SHP77 (cell line): ENCODE measurements around the gene KIF21B.
"Not testable (repeated sequence)": the region's sequence is repeated elsewhere in the genome, so short reads cannot be mapped to it uniquely, and the experiment has no call there.

ENCODE experiments used
- DNase-seq, 2 experiments: peaks; one replicate each; lab custom pipeline; 2025; lab: John Stamatoyannopoulos, UW

KIF21B gene

DNA sequence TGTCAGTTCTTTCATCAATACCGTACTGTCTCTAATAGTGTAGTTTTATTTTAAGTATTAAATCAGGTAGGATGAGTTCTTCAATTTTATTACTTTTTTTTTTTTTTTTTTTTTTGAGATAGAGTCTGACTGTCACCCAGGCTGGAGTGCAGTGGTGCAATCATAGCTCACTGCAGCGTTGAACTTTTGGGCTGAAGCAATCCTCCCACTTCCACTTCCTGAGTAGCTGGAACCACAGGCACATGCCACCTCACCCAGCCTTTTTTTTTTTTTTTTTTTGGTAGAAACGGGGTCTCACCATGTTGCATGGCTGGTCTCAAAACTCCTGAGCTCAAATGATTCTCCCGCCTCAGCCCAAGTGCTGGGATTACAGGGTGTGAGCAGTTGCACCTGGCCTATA, 84.6 kb downstream of the KIF21B start:
- no peak for DNase-seq

DNA sequence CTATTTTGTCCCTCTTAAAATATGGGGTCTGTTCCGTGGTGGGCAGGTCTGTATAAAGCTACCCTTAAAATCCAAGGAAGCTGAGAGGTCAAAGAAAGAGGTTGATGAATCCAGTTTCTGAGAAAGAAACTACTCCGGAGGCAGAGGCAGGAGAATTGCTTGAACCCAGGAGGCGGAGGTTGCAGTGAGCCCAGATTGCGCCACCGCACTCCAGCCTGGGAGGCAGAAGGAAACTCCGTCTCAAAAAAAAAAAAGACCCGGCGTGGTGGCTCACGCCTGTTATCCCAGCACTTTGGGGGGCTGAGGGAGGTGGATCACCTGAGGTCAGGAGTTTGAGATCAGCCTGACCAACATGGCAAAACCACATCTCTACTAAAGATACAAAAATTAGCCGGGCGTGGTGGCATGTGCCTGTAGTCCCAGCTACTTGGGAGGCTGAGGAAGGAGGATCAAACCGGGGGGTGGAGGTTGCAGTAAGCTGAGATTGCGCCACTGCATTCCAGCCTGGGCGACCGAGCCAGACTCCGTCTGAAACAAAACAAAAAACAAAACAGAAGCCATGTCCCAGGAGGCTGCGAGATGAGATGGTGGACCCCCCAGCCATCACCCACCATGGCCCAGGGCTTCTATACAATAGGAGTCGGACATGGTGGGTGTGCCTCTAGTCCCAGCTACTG, 88.1 kb downstream of the KIF21B start:
- not testable (repeated sequence) for DNase-seq

DNA sequence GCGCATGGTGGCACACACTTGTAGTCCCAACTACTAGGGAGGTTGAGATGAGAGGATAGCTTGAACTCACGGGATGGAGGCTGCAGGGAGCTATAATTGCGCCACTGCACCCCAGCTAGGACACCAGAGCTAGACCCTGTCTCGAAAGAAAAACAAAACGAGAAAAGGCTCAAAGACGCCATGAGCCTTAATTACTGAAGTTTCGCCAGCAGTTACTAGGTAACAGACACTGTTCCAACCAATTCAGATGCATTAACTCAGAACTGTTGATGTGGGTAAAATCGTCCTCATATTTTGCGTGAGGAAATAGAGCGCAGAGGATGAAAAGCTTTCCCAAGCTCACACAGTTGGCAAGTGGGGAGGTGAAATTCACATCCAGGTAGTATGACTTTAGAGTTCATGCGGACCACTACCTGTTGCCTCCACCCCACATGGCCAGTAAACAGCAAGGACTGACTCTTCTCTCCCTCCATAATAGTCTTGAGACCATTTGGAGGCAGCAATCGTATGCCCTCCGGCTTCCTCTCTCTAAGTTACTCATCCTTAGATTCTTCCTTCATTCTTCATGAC, 88.8 kb downstream of the KIF21B start:
- no peak for DNase-seq

DNA sequence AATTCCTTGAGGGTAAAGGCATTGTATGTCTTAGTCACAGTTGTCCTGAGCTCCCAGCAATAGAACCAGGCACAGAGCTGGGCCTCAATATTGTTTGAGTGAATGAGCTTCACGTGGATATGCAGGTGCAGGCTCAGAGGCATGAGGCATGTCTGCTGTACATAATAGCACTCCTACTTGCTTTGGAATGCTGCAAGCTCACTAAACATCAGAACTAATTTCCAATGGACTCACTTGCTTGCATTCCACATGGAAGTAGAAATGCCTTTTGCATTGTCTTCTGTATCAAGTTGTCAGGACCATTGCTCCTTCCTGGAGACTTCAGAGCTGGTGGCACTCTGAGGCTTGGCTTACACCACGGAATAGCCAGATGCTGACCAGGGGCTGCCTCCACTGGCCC, 91.7 kb downstream of the KIF21B start:
- no peak for DNase-seq

DNA sequence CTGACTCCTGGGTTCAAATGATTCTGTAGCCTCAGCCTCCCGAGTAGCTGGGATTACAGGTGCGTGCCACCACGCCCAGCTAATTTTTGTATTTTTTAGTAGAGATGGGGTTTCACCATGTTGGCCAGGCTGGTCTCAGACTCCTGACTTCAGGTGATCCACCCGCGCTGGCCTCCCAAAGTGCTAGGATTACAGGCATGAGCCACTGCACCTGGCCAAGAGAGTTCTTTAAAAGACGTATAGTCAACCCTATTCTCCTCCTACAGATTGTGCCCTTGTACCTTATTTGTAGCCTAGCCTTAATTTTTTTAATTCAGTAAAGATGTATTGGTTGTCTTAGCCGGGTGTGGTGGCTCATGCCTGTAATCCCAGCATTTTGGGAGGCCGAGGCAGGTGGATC, 93.2 kb downstream of the KIF21B start:
- not testable (repeated sequence) for DNase-seq

DNA sequence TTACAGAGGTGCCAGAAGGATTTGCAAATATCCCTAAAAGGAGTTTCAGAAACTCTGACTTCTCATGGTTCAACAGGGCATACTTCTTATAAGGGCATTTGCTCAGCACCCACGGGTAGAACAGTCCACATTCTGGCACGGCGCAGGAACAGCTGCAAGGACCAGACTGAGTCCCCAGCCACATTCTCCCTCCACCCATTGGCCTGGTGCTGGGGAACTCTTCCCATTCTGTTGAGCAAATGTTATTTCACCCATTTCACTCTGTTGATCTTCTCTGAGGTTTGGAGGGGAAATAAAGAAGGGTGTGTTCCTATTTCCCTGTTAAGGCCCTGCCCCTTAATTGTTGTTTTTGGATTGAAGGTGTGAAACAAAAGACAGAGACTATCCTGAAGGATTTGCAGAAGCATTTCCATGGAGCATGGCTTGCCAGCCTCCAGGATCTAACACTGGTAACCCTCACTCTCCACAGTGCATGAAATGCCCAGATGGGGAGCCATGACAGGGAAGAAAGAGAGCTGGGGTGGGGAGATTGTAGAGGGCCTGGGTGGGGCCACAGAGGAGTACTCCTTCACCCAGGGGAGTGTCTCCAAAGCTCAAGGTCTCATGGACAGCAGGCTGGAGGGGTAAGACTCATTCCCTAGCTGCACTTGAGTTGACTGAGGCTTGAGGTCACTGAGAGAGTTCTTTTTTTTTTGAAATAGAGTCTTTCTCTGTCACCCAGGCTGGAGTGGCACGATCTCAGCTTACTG, 93.8 kb downstream of the KIF21B start:
- DNase-seq = no peak

DNA sequence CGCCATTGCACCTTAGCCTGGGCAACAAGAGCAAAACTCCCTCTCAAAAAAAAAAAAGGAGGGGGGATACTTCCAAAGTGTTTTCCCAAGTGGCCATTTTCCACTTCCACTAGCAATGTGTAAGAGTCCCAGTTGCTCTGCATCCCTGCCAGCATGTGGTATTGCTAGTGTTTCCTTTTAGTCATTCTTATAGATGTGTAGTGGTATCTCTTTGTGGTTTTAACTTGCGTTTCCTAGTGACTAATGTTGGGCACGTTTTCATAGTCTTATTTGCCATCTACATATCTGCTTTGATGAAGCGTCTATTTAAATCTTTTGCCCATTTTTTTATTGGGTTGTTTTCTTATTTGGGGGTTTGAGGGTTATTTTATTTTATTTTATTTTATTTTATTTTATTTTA, 97.7 kb downstream of the KIF21B start:
- DNase-seq = no peak

DNA sequence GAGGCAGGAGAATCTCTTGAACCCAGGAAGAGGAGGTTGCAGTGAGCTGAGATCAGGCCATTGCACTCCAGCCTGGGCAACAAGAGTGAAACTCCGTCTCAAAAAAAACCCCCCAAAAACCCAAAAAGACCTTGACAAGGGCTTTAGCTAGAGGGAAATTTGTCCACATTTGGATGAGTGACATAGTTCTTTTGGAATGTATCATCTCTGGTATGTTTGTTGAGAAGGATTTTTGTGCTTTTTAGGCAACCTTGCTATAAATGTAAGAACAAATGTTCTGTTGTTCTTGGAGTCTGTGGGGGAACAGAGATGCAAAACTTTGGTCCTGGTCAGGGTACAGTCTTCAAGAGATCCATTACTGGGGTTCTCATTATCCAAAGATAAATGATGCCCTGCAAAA, 99.9 kb downstream of the KIF21B start:
- no peak for DNase-seq

DNA sequence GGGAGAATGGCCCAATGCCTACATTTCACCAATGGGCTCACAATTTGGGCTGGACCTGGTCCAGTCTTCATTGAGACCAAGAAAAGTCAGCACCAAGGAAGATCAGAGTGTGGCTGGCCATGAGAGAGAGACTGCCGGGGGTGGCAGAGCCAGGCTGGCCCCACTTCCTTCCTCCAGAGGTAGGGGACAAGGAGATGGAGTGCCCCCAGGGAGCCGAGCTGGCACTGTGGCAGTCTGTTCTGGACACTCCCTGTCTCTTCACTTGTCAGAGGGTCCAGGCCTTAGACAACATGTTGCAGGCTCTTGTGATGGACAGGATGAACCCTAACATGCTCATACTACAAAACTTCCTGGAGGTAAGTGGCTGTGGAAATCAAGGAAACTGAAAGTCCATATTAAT, 101.1 kb downstream of the KIF21B start:
- no peak for DNase-seq

DNA sequence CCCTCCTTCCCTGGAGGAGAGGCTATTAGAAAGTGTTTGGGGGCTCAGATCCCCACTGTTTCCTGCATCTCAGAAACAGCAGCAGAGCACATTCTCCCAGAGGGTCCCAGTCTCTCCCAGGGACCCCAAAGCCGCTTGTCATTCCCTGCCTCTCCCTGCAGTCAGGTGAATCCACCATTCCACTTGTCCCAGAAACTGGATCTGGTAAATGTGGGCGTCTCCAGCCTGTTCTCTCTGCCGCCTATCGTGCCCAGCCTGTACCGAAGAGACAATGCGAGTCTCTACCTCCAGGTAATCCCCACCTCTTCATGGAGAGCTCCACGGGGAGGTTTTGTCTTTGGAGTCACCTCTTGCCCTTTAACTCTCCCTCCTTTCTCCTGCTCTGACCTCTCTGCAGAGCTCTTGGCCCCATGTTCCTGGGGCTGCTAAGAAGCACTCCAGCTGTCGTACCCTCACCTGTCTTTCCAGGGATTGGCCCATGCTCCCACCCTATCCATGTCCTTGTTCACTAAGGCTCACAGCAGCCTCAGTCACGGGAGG, 101.9 kb downstream of the KIF21B start:
- DNase-seq = no peak
